AG20443 (cell line): Measurements from ENCODE around the gene TSLP.

Experiments used
- DNase-seq: peaks from one replicate; pipeline ENCODE4 v3.0.0; 2012; ENCODE audit warnings: low spot score, mixed read lengths

The TSLP gene

DNA sequence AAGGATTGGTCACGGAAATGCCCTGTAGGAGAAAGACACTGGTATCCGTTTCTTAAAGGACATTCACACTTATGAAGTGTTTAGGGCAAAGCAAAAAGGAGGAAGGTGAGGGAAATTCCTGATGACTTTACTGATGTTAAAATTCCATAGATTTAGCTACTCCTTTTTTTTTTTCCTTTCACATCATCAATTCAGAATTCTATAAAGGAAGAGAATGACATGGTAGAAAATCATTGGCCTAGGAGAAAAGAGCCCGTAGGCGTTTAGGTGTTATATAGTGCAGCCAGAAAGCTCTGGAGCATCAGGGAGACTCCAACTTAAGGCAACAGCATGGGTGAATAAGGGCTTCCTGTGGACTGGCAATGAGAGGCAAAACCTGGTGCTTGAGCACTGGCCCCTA, at the start of gene TSLP:
Gene TSLP, plus strand, starts transcription at position 301 of the 400 bp plus-strand sequence. CDS start 178 bp downstream, outside the sequence.
- DNase-seq = no peak

DNA sequence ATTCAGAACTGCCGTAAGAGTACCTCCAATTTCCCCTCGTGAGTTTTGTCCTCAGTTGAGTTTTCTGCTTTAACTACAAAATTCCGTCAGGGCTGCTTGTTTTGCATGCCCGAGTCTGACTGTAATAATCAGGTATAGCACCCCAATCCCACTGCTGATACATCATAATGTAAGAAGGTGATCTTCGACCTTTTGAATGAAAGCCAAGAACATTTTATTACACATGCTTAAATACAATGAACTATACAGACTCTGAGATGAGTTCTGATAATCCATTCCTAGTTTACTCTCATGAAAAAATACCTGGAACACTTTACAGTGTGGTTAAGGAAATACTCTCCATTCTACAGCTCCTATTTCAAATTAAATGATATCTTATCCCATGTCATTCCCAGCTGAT, 49.2 kb upstream of the TSLP start:
- no peak for DNase-seq

DNA sequence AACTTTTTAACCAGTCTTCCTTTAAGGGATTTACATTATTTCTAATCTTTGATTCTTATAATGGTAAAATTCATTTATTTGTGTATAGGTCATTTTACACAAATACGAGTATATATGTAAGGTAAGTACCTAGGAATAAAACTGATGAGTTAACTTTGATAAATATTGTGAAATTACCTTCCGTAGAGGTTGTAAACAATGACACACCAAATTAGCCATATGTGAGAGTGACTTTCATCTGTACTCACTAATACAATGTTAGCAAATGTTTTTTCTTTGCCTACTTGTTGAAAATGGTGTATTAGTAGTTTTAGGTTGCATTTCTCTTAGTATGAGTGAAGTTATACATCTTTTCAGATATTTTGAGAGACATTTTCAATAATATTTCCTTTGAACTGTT, 42.6 kb upstream of the TSLP start:
- DNase-seq = no peak

DNA sequence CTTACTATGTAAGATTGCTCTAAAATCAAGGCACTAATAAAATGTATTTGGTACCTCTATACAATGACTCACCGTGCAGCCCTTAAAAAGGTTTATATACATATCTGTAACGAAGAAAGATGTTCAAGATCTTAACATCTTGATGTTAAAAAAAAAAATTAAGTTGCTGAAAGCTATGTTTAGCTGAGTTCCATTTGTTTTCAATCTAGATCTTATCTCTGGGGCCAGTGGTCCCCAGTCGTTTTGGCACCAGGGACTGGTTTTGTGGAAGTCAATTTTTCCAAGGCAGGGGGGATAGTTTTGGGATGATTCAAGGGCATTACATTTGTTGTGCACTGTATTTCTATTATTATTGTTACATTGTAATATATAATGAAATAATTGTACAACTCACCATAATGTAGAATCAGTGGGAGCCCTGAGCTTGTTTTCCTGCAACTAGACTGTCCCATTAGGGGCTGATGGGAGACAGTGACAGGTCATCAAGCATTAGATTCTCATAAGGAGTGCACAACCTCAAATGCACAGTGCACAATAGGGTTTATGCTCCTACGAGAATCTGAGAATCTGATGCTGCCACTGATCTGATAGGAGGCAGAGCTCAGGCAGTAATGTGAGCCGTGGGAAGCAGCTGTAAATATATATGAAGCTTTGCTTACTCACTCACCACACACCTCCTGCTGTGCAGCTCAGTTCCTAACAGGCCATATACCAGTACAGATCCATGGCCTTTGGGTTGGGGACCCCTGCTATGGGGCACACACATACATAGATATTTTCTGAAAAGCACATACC, 27.6 kb upstream of the TSLP start:
- DNase-seq = no peak

DNA sequence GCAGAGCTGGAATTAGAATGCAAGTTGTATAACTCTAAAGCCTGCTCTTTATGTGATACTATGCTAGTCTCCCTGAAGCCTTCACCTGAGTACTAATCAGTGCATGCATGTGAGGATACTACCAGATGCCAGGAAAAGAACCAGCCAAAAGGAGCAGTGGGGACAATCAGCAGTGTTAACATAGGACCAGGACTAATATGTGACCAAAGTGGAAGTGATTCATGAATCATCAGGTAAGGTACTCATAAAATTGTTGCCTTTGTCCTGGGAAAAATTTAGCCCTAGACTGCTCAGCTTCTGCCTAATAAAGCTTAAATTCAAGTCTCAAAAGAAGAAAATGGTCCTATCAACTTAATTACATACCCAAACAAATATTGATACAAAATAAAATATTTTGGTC, 13.4 kb upstream of the TSLP start:
- DNase-seq = no peak

DNA sequence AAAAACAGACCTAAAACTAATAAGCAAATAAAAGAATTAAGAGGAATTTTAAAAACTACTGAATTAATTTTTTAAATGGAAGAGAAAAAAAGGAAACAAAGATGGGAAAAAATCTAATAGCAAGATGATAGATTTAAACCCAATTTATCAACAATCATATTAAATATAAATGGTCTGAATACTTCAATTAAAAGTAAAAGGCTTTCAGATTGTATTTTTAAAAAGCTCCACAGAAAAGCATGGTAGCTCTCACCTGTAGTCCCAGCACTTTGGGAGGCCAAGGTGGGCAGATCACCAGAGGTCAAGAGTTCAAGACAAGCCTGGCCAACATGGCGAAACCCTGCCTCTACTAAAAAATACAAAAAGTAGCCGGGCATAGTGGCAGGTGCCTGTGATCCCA, 11.3 kb upstream of the TSLP start:
- DNase-seq = no peak

DNA sequence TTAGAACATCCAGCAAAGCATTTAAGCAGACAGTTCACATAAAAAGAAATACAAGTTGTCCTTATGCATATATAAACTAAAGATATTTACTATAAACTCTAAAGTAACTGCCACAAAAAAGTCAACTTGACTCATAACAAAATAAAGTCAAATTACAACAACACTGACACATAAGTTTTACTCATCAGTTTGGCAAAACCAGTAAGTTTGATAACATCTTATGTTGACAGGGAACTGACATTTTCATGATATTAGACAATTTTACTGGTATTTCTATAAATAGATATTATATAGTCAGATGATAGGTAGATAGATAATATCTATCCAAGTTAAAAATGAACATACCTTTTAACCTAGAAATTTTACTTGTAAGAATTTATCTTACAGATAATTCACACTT, 9.9 kb upstream of the TSLP start:
- DNase-seq = no peak

DNA sequence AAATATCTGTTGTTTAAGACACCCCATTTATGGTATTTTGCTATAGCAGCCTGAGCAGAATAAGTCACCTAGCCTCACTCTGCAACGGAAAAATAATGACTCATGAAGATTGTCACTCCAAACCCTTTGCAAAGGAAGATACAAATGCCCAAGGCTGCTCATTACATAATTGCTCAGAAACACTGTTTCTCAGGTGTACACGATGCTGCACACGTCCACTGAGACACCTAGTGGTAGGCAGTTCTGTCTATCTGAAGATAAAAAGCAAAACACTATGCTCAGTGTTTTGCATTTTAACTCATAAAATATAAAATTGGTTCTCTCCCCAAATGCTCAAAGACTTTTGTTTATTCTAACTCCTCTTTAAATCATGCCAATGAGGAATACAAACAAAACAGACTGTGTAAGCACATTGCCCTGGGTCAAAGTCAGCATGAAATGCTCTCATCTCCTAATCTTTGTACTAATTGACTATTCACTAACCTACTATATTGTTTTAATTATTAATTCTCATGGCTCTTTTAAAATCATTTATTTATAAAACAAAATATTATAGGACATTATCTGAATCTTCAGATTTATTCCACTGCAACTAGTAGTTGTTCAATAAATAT, 7.7 kb upstream of the TSLP start:
- DNase-seq = no peak

DNA sequence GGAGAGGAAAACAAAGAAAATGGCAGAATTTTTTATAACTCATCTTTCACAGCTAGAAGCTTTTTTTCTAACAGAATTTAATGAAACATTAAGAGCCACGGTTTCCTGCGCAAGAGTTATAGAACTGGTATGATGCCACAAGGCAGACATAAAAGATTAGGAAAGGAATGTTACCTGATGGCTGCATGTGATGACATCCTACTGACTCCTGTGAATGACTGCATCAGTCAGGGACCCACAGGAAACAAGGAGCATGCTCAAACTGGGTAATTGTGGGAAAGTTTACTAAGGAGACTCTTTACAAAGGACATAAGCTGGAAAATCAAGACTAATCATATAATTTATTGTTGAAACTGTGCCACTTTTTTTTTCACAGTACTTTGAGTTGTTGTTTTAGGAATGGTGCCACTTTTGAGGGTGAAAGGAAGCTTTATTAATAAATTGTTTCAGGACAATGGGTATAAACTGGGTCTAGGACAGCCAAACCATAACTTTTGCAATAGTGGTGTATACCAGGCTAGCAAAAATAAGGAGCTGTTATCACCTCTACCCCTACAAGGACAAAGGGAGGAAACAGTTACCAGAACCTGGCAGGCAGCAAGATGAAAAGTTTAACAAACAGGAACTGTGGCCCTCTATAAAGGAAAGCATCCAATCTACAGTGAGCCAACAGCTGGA, 5.1 kb upstream of the TSLP start:
- DNase-seq = no peak

DNA sequence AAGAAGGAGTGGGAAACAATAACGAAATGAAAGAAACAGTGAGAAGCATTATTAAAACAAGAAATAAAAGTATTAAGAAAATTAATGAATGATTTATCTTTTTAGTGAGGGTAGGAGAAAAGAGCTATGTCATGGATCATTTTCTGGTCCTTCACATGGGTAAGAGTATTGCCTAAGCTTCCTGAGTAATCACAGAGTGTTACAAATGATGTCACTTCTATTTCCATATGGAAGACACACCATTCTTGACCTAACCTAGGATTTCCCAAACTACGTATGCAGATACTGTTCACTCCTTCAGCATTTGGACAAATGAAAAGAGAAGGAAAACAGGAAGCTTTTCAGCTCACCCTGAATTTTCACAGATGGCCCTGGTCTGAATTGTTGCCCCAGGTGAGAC, 3.3 kb upstream of the TSLP start:
- no peak for DNase-seq

DNA sequence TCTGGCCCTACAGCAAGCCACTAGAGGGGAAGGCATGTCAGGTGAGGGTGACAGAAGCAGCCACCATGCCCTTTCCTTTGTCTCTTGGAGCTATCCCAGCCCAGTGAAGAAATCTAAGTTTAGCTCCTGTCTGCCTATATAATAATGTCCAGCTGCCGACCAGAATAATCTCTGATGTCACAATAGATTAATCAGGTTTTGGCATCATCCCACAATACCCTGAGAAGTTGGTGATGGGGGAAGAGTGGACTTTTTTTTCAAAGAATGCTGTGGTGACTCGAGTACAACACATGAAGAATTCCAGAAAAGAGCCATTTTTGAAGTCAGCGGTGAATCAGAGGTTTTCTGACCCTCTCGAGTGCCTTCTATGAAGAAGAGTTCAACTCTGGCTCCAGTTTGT, 1.7 kb upstream of the TSLP start:
- peak; percentile 16 for DNase-seq

DNA sequence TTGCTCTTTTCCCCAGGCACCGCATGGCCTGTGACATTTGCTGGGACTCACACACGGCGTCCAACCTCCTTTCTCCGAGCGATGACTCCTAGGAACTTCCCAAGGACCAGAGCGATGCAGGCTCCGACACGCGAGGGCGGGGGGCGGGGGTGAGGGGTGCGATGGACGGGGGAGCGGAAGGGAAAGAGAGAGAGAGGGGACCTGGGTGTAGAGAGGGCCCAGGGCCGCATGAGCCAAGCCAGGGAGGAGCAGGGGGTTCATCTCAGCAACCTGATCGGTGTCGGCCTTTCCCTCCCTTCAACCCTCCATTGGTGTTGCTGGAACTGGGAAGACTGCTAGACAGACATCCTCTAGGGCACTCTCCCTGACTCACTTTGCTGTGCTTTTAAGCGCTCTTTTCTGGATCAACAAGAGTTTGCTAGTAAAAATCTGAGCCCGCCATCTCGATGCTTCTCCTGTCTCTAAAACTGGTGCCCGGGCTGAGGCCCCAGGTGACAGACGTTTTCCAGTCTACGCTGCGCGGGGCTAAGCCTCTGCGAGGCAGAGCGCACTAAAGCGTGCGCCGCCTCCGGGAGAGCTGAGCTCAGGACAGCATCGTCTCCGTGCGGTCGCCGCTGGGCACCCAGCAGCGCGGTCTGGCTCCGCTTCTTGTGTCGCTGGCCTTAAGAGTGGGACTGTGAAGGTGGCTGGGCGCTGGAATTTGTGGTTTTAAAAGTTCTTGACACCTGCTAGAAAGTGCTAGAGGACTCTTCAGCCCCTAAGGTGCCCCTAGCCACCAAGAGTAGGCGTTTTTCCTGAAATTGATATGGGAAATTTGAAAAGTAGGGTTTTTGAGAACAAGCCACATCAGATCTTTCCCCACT, 1.0 kb upstream of the TSLP start:
- peak; percentile 65 for DNase-seq

DNA sequence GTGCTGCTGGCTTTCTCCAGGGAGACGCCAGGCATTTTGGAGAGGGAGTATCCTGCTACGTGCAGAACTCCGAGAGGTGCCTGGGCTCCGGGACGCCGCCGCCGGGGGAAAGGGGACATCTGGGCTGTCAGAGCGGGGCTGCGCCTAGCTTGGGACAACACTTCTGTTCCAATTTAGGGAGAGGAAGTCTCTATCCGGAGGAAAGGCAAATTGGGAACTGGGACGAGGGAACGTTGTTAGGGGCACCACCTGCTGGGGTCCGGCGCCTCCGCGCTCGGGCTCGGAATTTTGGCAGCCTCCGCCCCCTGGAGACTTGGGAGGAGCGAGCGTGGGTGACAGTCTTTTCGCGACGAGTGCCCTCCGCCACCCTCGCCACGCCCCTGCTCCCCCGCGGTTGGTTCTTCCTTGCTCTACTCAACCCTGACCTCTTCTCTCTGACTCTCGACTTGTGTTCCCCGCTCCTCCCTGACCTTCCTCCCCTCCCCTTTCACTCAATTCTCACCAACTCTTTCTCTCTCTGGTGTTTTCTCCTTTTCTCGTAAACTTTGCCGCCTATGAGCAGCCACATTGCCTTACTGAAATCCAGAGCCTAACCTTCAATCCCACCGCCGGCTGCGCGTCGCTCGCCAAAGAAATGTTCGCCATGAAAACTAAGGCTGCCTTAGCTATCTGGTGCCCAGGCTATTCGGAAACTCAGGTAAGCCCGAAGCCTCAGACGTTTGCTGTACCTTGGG, 1.6 kb downstream of the TSLP start:
- peak; percentile 38 for DNase-seq

DNA sequence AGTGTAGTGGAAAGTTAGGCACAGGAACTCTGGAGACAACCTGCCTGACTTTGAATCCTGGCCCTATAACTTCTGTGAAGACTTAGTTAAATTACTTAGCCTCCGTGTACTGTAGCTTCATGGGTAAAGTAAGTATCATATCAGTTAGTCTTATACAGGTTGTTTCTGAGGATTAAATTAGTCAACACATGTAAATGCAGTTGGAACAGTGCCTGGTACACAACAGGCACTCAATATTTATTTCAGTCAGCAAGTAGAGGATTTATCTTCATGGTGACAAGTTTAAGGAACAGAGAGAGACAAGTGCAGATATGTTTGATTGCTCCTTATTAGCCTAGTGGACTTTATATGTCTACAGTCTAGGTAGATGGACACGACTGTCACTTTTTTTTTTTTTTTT, 2.7 kb downstream of the TSLP start:
- no peak for DNase-seq

DNA sequence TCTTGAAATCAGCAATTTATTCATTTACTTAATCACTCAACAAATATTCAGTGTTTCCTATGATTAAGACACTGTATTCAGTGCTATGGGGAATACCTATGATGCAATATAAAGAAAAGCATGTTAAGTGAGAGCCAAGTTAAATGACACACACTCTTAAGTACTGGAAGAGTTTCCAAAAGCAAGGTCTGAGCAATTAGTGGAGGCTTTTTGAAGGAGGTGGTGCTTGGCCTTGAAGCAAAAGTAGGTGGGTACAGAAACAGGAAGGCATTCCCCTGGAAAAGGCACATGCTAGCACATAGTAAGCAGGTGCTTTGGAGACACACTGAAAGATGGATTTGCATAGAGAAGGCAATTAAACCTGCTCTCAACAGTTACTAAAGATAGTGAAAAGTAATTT, 4.0 kb downstream of the TSLP start:
- DNase-seq = peak; percentile 69

DNA sequence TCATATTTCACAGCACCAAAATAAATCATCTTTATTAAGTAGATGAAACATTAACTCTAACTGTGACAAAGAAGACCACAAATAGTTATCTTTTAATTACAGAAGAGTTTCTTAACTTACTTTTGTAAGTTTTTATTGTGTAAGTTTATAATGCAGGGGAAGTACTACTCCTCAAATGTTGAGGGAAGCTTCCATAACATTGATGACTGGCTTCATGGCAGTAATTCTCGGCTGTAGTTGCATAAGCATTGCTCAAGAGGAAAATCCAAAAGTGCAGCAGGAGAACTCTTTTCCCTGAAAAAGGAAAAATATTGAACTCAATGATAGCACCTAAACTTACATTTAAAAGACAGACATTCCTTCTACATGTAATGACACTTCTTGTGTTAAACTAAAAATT, 4.6 kb downstream of the TSLP start:
- no peak for DNase-seq

DNA sequence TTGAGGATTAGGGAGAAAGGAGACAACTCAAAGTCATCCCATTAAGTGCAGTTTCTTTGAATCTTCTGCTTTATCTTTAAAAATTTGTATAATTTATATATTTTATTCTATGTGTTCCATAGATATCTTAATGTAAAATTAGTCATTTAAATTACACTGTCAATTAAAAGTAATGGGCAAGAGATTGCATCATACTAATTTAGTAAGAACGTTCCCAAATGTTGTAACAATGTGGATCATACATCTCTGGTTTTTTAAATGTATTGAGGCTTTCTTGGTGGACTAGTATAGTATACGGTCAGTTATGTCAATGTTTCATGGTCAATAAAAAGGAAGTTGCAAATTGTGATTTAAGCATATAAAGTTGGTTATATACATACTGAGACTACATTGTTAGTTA, 6.2 kb downstream of the TSLP start:
- no peak for DNase-seq

DNA sequence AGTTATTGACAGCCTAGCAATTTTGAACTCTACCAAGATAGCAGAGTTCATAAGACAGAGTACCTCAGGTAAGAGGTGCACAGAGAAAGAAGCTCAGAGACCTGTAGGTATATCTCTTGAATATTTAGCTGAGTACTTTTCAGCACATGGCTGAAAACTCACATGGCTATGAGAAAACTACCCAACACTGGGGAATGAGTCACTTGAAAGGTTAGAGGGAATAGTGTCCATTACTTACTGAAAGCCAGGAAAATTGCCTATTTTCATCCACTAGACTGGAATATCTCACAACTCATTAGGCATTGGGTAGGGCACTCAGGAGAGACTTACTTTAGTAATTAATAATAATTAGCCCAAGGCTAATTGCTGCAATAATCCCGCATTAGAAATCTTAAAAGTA, 8.3 kb downstream of the TSLP start:
- DNase-seq = no peak

DNA sequence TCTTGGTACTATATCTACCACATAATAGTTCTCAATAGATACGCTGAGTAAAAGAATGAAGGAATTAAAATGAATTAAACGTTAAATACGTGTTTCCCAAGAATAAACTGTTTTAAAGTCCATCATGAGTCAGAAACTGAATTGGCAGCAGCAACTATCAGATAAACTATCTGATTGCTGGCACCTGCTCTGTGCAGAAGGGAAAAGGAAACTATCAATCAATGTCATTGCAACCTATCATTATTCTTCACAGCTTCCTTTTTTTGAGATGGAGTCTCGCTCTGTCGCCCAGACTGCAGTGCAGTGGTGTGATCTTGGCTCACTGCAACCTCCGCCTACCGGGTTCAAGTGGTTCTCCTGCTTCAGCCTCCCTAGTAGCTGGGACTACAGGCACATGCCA, 11.8 kb downstream of the TSLP start:
- no peak for DNase-seq

DNA sequence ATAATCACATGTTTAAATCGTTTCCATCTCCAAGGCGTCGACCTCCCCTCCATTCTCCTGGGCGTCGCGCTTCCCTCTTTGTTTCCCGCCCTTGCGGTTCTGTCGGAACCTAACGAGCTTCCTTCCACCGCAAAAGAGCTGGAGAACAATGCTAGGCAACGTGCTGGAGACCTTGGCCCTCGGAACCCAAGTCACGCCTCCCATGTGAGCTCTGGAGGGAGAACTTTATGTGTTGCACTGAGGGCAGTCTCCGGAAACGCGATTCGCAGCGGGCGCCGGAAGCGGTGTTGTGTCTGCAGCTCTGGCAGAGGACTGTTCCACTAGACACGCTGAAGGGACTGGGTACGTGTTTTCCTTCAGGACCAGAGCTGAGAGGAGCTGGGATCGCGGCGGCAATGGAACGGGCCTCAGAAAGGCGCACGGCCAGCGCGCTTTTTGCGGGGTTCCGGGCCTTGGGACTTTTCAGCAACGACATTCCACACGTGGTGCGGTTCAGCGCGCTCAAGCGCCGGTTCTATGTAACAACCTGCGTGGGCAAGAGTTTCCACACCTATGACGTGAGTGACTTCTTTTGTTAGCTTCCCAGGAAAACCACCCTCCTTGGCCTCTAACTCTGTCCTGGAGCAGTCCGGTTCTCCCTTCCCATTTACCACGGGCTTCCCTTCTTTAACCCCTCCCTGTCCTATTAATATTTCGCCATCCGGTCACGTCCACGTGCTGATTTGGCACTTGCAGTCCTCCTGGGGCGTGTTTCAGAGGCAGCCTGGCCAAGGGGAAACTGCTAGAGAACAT, 20.7 kb downstream of the TSLP start, which contains the start of gene WDR36:
Gene WDR36, plus strand, starts transcription at position 287 of the 792 bp plus-strand sequence. Its CDS starts 109 bp downstream, at position 396.
- peak; percentile 92 for DNase-seq

DNA sequence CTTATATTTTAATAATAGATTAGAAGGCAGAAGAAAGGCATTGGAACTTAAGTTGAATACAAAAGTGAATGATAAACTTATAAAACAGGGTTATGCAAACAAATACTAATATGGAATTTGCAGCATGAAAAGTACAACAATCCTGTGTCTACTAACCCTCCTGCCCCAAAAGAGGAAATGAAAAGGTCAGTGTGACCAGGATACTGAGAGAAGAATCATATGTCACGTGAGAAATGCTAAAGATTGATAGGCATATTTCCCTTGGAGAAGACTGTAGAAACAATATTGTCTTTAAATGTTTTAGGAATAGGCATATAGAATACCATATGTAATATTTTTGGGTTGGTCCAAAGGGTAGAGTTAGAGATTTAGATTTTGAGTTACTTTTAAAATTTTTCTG, 24.5 kb downstream of the TSLP start:
- no peak for DNase-seq
